Measurements from ENCODE around the gene RNF19B.

Gene RNF19B

GRCh38 chr1:32984455-32985171, 20.0 kb upstream of the RNF19B start:
- no peak for TF ChIP-seq CTCF (IDR thresholded peaks at IDR 0.05; ENCODE audit: insufficient read depth, missing control alignments)
- no peak for FAIRE-seq
- DNase-seq (ENCODE audit: insufficient read length, low spot score), result no peak

- no peak for DNase-seq (ENCODE audit: insufficient read length, low spot score)
- TF ChIP-seq CTCF (IDR thresholded peaks at IDR 0.05; ENCODE audit: insufficient read depth, missing control alignments), result no peak
- no peak for FAIRE-seq
Measured at GRCh38 chr1:32984090-32984454, 19.5 kb upstream of the RNF19B start.

- no peak for TF ChIP-seq CTCF (IDR thresholded peaks at IDR 0.05; ENCODE audit: insufficient read depth, missing control alignments)
- DNase-seq (ENCODE audit: insufficient read length, low spot score) (no peak), FAIRE-seq (no peak)
Measured at GRCh38 chr1:32983020-32983419, 18.4 kb upstream of the RNF19B start.

GRCh38 chr1:32981003-32981901, 16.6 kb upstream of the RNF19B start:
- TF ChIP-seq CTCF (IDR thresholded peaks at IDR 0.05; ENCODE audit: insufficient read depth, missing control alignments), result no peak
- no peak for DNase-seq (ENCODE audit: insufficient read length, low spot score)
- no peak for FAIRE-seq

- no peak for TF ChIP-seq CTCF (IDR thresholded peaks at IDR 0.05; ENCODE audit: insufficient read depth, missing control alignments)
- no peak for FAIRE-seq
- DNase-seq (ENCODE audit: insufficient read length, low spot score), result no peak
Measured at GRCh38 chr1:32980080-32980479, 15.5 kb upstream of the RNF19B start.

- no peak for TF ChIP-seq CTCF (IDR thresholded peaks at IDR 0.05; ENCODE audit: insufficient read depth, missing control alignments)
- no peak for FAIRE-seq
- DNase-seq (ENCODE audit: insufficient read length, low spot score), result no peak
Measured at GRCh38 chr1:32978854-32979253, 14.2 kb upstream of the RNF19B start.

Data from D721Med (cell line).